Upper lobe of right lung (tissue), 1 donor: Measurements from ENCODE around the gene AQP7. TPM values are rescaled to one million over a fixed set of nuclear protein-coding genes. Genes with fewer than 3 reads are reported as not detected.
"Not testable (repeated sequence)": the region's sequence is repeated elsewhere in the genome, so short reads cannot be mapped to it uniquely, and the experiment has no call there.

Experiments
- ATAC-seq: fragments of 200-7000 bp; cut with Tn5 transposase; one replicate; pipeline ENCODE4 v1.9.1; 2020; ENCODE audit warnings: mild to moderate bottlenecking, moderate library complexity
- DNase-seq: peaks from one replicate; pipeline ENCODE4 v3.0.0-alpha.2; 2020
- H3K27ac ChIP-seq: fragments of 200-600 bp; one replicate; pipeline ENCODE4 v1.8.0; 2022
- H3K27me3 ChIP-seq: fragments of 200-600 bp; one replicate; pipeline ENCODE4 v1.8.0; 2022; ENCODE audit warnings: mild to moderate bottlenecking
- H3K36me3 ChIP-seq: fragments of 200-600 bp; one replicate; pipeline ENCODE4 v1.8.0; 2022
- H3K4me1 ChIP-seq: fragments of 200-600 bp; one replicate; pipeline ENCODE4 v1.8.0; 2022
- H3K4me3 ChIP-seq: fragments of 200-600 bp; one replicate; pipeline ENCODE4 v1.8.0; 2022; ENCODE audit warnings: mild to moderate bottlenecking
- H3K9me3 ChIP-seq: fragments of 200-600 bp; one replicate; pipeline ENCODE4 v1.8.0; 2022
- CTCF ChIP-seq: fragments of 200-600 bp; IDR thresholded peaks from one replicate; pipeline ENCODE4 v1.8.0; 2022; ENCODE audit warnings: antibody characterized with exemption
- intact Hi-C: fragments of 100-400 bp; cut with DNase I; formaldehyde crosslinking; loops from one replicate; pipeline ENCODE4 v1.11.0; 2022
- total RNA-seq: library from RNA; stranded (reverse); fragmentation: NEBNext Ultra II Directional; extraction: Animal tissue kit (Norgen Biotek cat#: 25700); gene quantifications from one replicate; pipeline ENCODE4 v1.2.1, GENCODE V29; 2021
- donor health status: DM: no; HTN: yes; CAD: no; lungs with severe emphysema.

AQP7 gene
- total RNA-seq, 1 donor from 2014 or later: 2.4 TPM

- peaks cover 23% of the 10 kb centered on the region for H3K4me1 ChIP-seq
- intact Hi-C loops: no loop called here
- no peaks in the 10 kb centered on the region for H3K36me3 ChIP-seq
- TF ChIP-seq CTCF: no peak
- no peaks in the 10 kb centered on the region for H3K27me3 ChIP-seq
- H3K27ac ChIP-seq: no peak overlapping the region
- H3K4me3 ChIP-seq: no peak overlapping the region
- ATAC-seq: peak; percentile 4
- H3K9me3 ChIP-seq: no peaks in the 10 kb centered on the region
- DNase-seq: no peak
Observed at GRCh38 chr9:33414268-33414667, 11.9 kb upstream of the AQP7 start.

GRCh38 chr9:33408087-33408486 is 5.7 kb upstream of the AQP7 start:
- Histone ChIP-seq H3K4me1 (no peaks in the 10 kb centered on the region), H3K27me3 (no peaks in the 10 kb centered on the region), H3K36me3 (no peaks in the 10 kb centered on the region), H3K9me3 (no peaks in the 10 kb centered on the region), H3K4me3 (no peak overlapping the region), H3K27ac (no peak overlapping the region)
- TF ChIP-seq CTCF: no peak
- no peak for DNase-seq
- intact Hi-C loops: no loop called here
- no peak for ATAC-seq

GRCh38 chr9:33407061-33407460 is 4.7 kb upstream of the AQP7 start:
- intact Hi-C loops: no loop called here
- no peaks in the 10 kb centered on the region for H3K36me3 ChIP-seq
- H3K27ac ChIP-seq: no peak overlapping the region
- no peak overlapping the region for H3K4me3 ChIP-seq
- ATAC-seq (no peak), DNase-seq (no peak)
- H3K9me3 ChIP-seq: no peaks in the 10 kb centered on the region
- H3K4me1 ChIP-seq: no peaks in the 10 kb centered on the region
- H3K27me3 ChIP-seq: no peaks in the 10 kb centered on the region
- no peak for TF ChIP-seq CTCF

- Histone ChIP-seq H3K27me3 (no peaks in the 10 kb centered on the region), H3K36me3 (no peaks in the 10 kb centered on the region), H3K9me3 (no peaks in the 10 kb centered on the region), H3K27ac (no peak overlapping the region), H3K4me1 (no peaks in the 10 kb centered on the region), H3K4me3 (no peak overlapping the region)
- DNase-seq: no peak
- no peak for TF ChIP-seq CTCF
- intact Hi-C loops: no loop called here
- peak; percentile 59 for ATAC-seq
Observed at GRCh38 chr9:33404788-33405362, 2.5 kb upstream of the AQP7 start.

- H3K4me3 ChIP-seq: no peak overlapping the region
- DNase-seq: no peak
- H3K27me3 ChIP-seq: no peaks in the 10 kb centered on the region
- H3K4me1 ChIP-seq: no peaks in the 10 kb centered on the region
- no peaks in the 10 kb centered on the region for H3K36me3 ChIP-seq
- intact Hi-C loops: no loop called here
- ATAC-seq: peak; percentile 8
- H3K9me3 ChIP-seq: no peaks in the 10 kb centered on the region
- TF ChIP-seq CTCF: no peak
- no peak overlapping the region for H3K27ac ChIP-seq
Observed at GRCh38 chr9:33403941-33404787, 1.8 kb upstream of the AQP7 start.

GRCh38 chr9:33401809-33402208 is 559 bp downstream of the AQP7 start:
- H3K27me3 ChIP-seq, H3K36me3 ChIP-seq, intact Hi-C loops, H3K4me1 ChIP-seq, DNase-seq, ATAC-seq, H3K4me3 ChIP-seq, H3K9me3 ChIP-seq, H3K27ac ChIP-seq: not testable (repeated sequence)

- H3K36me3 ChIP-seq, H3K27ac ChIP-seq, H3K4me3 ChIP-seq, intact Hi-C loops, H3K4me1 ChIP-seq, H3K27me3 ChIP-seq, DNase-seq, H3K9me3 ChIP-seq, ATAC-seq: not testable (repeated sequence)
Observed at GRCh38 chr9:33399047-33399446, 3.3 kb downstream of the AQP7 start.

- H3K27me3 ChIP-seq, H3K4me1 ChIP-seq, intact Hi-C loops, H3K27ac ChIP-seq, H3K4me3 ChIP-seq, DNase-seq, H3K9me3 ChIP-seq, ATAC-seq, H3K36me3 ChIP-seq: not testable (repeated sequence)
Observed at GRCh38 chr9:33397801-33398200, 4.6 kb downstream of the AQP7 start.
